NB4 (cell line): ENCODE measurements around the gene CRAT.

Source experiments
- CTCF ChIP-seq: IDR thresholded peaks from one replicate; pipeline ENCODE4 v1.5.1; 2012; ENCODE audit warnings: low read depth, low read length
- MYC ChIP-seq: IDR thresholded peaks from 2 replicates; pipeline ENCODE4 v1.6.1; 2011; ENCODE audit warnings: low read depth, low read length
- POLR2A ChIP-seq: IDR thresholded peaks from 2 replicates; pipeline ENCODE4 v1.6.1; 2011; ENCODE audit warnings: mild to moderate bottlenecking; ENCODE audit not compliant: insufficient read length; ENCODE audit errors: extremely low read depth
- TF ChIP-seq, protein P1 (sequence below): IDR thresholded peaks from 2 replicates; pipeline ENCODE4 v1.6.1; 2011; ENCODE audit warnings: low read depth, low read length

DNA sequence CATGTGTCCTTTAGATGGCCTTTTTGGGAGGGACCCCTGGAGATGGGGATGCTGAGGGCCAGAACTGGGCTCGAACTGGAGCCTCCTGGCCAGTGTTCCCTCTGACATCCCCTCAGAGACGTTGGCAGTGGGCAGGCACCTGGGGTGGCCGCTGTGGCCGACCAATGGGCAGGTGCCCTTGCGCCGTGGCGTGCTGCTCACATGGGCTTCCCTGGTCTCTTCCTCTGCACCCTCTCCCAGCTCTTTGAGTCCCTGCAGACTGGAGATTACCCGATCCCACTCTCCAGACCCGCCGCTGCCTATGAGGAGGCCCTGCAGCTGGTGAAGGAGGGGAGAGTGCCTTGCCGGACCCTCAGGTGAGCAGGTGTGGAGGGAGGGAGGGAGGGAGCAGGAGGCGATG is 49.6 kb downstream of the CRAT start:
- TF ChIP-seq CTCF (no peak), MYC (no peak), POLR2A (no peak)
- TF ChIP-seq, protein P1, sequence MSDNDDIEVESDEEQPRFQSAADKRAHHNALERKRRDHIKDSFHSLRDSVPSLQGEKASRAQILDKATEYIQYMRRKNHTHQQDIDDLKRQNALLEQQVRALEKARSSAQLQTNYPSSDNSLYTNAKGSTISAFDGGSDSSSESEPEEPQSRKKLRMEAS, result no peak
